Caco-2 (cell line): ENCODE measurements around the gene PHF21B. TPM values are rescaled to one million over a fixed set of nuclear protein-coding genes. Genes with fewer than 3 reads are reported as not detected.
"Not testable (repeated sequence)": the region's sequence is repeated elsewhere in the genome, so short reads cannot be mapped to it uniquely, and the experiment has no call there.

ENCODE experiments used
- BruUV-seq: library from RNA; stranded (reverse); fragments of 400-500 nt; replicated peaks from 2 replicates; lab custom pipeline; 2021; lab: Mats Ljungman, UMichigan
- CTCF ChIA-PET: fragments of 300-600 bp; sonication (Branson Sonifier 250); formaldehyde crosslinking; loops from one replicate; lab custom pipeline; 2022; ENCODE audit warnings: antibody characterized with exemption; lab: Charles Lee
- POLR2A ChIA-PET: fragments of 300-600 bp; sonication (Branson Sonifier 250); formaldehyde crosslinking; loops from one replicate; lab custom pipeline; 2022; ENCODE audit warnings: antibody characterized with exemption; lab: Charles Lee
- DNase-seq, 2 experiments: peaks; one replicate each; pipeline versions ENCODE4 v3.0.0 to v3.0.0-alpha.2; 2020 to 2022
- H3K27me3 ChIP-seq: replicated peaks from 2 replicates; pipeline ENCODE4 v1.6.0; 2011; ENCODE audit warnings: low read length; ENCODE audit not compliant: control insufficient read depth, insufficient read depth
- H3K36me3 ChIP-seq: 2 replicates; pipeline ENCODE4 v1.5.1; 2011; ENCODE audit warnings: low read length; ENCODE audit not compliant: control insufficient read depth, insufficient read depth
- H3K4me1 ChIP-seq: fragments of 250-450 bp; sonication (Bioruptor Pico); 2 replicates; pipeline ENCODE4 v1.5.1; 2020; ENCODE audit warnings: mild to moderate bottlenecking
- H3K4me3 ChIP-seq: 2 replicates; pipeline ENCODE4 v1.5.1; 2011; ENCODE audit warnings: low read depth, mild to moderate bottlenecking, control low read depth, low read length
- H3K9me3 ChIP-seq: fragments of 250-450 bp; sonication (Bioruptor Pico); 2 replicates; pipeline ENCODE4 v1.5.1; 2020; ENCODE audit warnings: mild to moderate bottlenecking, moderate library complexity
- H3K27ac Mint-ChIP-seq: one replicate; pipeline ENCODE4 v1.8.0; 2022; ENCODE audit warnings: mixed read lengths; ENCODE audit not compliant: unreplicated experiment
- H3K27me3 Mint-ChIP-seq: one replicate; pipeline ENCODE4 v1.8.0; 2022; ENCODE audit warnings: mixed read lengths; ENCODE audit not compliant: insufficient read depth, unreplicated experiment
- H3K36me3 Mint-ChIP-seq: one replicate; pipeline ENCODE4 v1.8.0; 2022; ENCODE audit warnings: mild to moderate bottlenecking, mixed read lengths; ENCODE audit not compliant: insufficient read depth, unreplicated experiment
- H3K4me1 Mint-ChIP-seq: one replicate; pipeline ENCODE4 v1.8.0; 2022; ENCODE audit warnings: low read depth, mixed read lengths; ENCODE audit not compliant: unreplicated experiment
- H3K4me3 Mint-ChIP-seq: one replicate; pipeline ENCODE4 v1.8.0; 2022; ENCODE audit warnings: mild to moderate bottlenecking, moderate library complexity, mixed read lengths; ENCODE audit not compliant: unreplicated experiment
- H3K9me3 Mint-ChIP-seq: one replicate; pipeline ENCODE4 v1.8.0; 2022; ENCODE audit warnings: mixed read lengths; ENCODE audit not compliant: unreplicated experiment
- CTCF ChIP-seq, 2 experiments: fragments of 200-600 bp in 1 of 2; IDR thresholded peaks; 1 replicate in 1 of 2; 2 replicates in 1 of 2; pipeline versions ENCODE4 v1.5.1 to v1.8.0; 2011 to 2022; ENCODE audit warnings: antibody characterized with exemption in 1 of 2, control low read depth in 1 of 2, inconsistent platforms in 1 of 2, low read depth in 1 of 2, low read length in 1 of 2, mild to moderate bottlenecking in 1 of 2, moderate library complexity in 1 of 2; ENCODE audit not compliant: insufficient read depth in 1 of 2, severe bottlenecking in 1 of 2, unreplicated experiment in 1 of 2
- intact Hi-C: fragments of 100-400 bp; cut with micrococcal nuclease; formaldehyde crosslinking; loops from one replicate; pipeline ENCODE4 v1.10.0; 2022; ENCODE audit not compliant: unreplicated experiment
- total RNA-seq: library from RNA; stranded (reverse); gene quantifications from 2 replicates; pipeline ENCODE4 v1.2.3, GENCODE V29; 2022

The PHF21B gene
- total RNA-seq, 1 experiment from 2014 or later: 0.98 TPM

GRCh38 chr22:44924710-44925109 lies 85.1 kb downstream of the PHF21B start:
- no TSS peak for BruUV-seq
- Mint-ChIP-seq H3K27ac (no peak overlapping the region), H3K27me3 (peaks cover 6% of the 10 kb centered on the region), H3K4me1 (peaks cover 7% of the 10 kb centered on the region), H3K36me3 (peaks cover 6% of the 10 kb centered on the region), H3K4me3 (no peak overlapping the region), H3K9me3 (peaks cover 10% of the 10 kb centered on the region)
- peaks cover 4% of the 10 kb centered on the region; the same call in 1 of the 2 replicates for H3K9me3 ChIP-seq
- no peak for DNase-seq
- H3K4me3 ChIP-seq: no peak overlapping the region
- no peaks in the 10 kb centered on the region for H3K27me3 ChIP-seq
- ChIA-PET CTCF (no interaction called here), POLR2A (no interaction called here)
- peaks cover 8% of the 10 kb centered on the region; the same call in 1 of the 2 replicates for H3K4me1 ChIP-seq
- no peaks in the 10 kb centered on the region for H3K36me3 ChIP-seq
- intact Hi-C loops: no loop called here
- TF ChIP-seq CTCF (IDR thresholded peaks at IDR 0.05; ENCODE audit: insufficient read depth in 1 of 2, low read depth in 1 of 2, low read length in 1 of 2, severe bottlenecking in 1 of 2, unreplicated experiment in 1 of 2): no peak

- intact Hi-C loops: no loop called here
- Mint-ChIP-seq H3K27ac (no peak overlapping the region), H3K9me3 (peaks cover 10% of the 10 kb centered on the region), H3K4me1 (peaks cover 7% of the 10 kb centered on the region), H3K4me3 (no peak overlapping the region), H3K27me3 (peaks cover 8% of the 10 kb centered on the region), H3K36me3 (peaks cover 6% of the 10 kb centered on the region)
- H3K4me3 ChIP-seq: no peak overlapping the region
- no TSS peak for BruUV-seq
- DNase-seq: no peak
- ChIA-PET POLR2A (no interaction called here), CTCF (no interaction called here)
- H3K4me1 ChIP-seq: peaks cover 8% of the 10 kb centered on the region; the same call in 1 of the 2 replicates
- H3K9me3 ChIP-seq: peaks cover 4% of the 10 kb centered on the region; the same call in 1 of the 2 replicates
- no peak for TF ChIP-seq CTCF (IDR thresholded peaks at IDR 0.05; ENCODE audit: insufficient read depth in 1 of 2, low read depth in 1 of 2, low read length in 1 of 2, severe bottlenecking in 1 of 2, unreplicated experiment in 1 of 2)
- H3K27me3 ChIP-seq: no peaks in the 10 kb centered on the region
- H3K36me3 ChIP-seq: no peaks in the 10 kb centered on the region
These were observed 85.7 kb downstream of the PHF21B start for GRCh38 chr22:44924098-44924497.

- H3K36me3 Mint-ChIP-seq, H3K4me1 Mint-ChIP-seq, CTCF ChIA-PET, H3K9me3 Mint-ChIP-seq, DNase-seq, H3K27me3 ChIP-seq, POLR2A ChIA-PET, intact Hi-C loops, H3K27ac Mint-ChIP-seq, H3K4me3 Mint-ChIP-seq, H3K4me1 ChIP-seq, BruUV-seq, H3K36me3 ChIP-seq, H3K9me3 ChIP-seq, H3K4me3 ChIP-seq: not testable (repeated sequence)
- H3K27me3 Mint-ChIP-seq: peaks cover 10% of the 10 kb centered on the region
These were observed 88.0 kb downstream of the PHF21B start for GRCh38 chr22:44921766-44922165.

- H3K9me3 Mint-ChIP-seq: peaks cover 10% of the 10 kb centered on the region
- H3K27me3 Mint-ChIP-seq: peaks cover 14% of the 10 kb centered on the region
- H3K4me3 ChIP-seq: no peak overlapping the region
- H3K27me3 ChIP-seq: no peaks in the 10 kb centered on the region
- ChIA-PET POLR2A (no interaction called here), CTCF (no interaction called here)
- no peaks in the 10 kb centered on the region for H3K36me3 ChIP-seq
- TF ChIP-seq CTCF (IDR thresholded peaks at IDR 0.05; ENCODE audit: insufficient read depth in 1 of 2, low read depth in 1 of 2, low read length in 1 of 2, severe bottlenecking in 1 of 2, unreplicated experiment in 1 of 2): no peak
- BruUV-seq: no TSS peak
- DNase-seq: no peak
- peaks cover 8% of the 10 kb centered on the region for H3K4me1 Mint-ChIP-seq
- H3K4me3 Mint-ChIP-seq: no peak overlapping the region
- intact Hi-C loops: no loop called here
- peaks cover 4% of the 10 kb centered on the region; the same call in 1 of the 2 replicates for H3K9me3 ChIP-seq
- no peaks in the 10 kb centered on the region for H3K4me1 ChIP-seq
- no peak overlapping the region for H3K27ac Mint-ChIP-seq
- H3K36me3 Mint-ChIP-seq: peaks cover 6% of the 10 kb centered on the region
These were observed 89.6 kb downstream of the PHF21B start for GRCh38 chr22:44920183-44920582.
